Ovary (tissue), 3 donors: Measurements from ENCODE around the gene CLDN22.

ENCODE experiments used
- CTCF ChIP-seq, 3 donors: fragments of 450-650 bp in 2 of 3; fragments of 200-600 bp in 1 of 3; IDR thresholded peaks; one replicate each; pipeline versions ENCODE4 v1.5.1 to v1.8.0; 2016 to 2022; ENCODE audit warnings: antibody characterized with exemption in 3 of 3, mild to moderate bottlenecking in 1 of 3
- POLR2A ChIP-seq: fragments of 450-650 bp; IDR thresholded peaks from one replicate; pipeline ENCODE4 v1.6.1; 2017; ENCODE audit warnings: antibody characterized with exemption, mild to moderate bottlenecking, moderate library complexity
- donor health status: DM: no; HTN: no; CAD: no.

DNA sequence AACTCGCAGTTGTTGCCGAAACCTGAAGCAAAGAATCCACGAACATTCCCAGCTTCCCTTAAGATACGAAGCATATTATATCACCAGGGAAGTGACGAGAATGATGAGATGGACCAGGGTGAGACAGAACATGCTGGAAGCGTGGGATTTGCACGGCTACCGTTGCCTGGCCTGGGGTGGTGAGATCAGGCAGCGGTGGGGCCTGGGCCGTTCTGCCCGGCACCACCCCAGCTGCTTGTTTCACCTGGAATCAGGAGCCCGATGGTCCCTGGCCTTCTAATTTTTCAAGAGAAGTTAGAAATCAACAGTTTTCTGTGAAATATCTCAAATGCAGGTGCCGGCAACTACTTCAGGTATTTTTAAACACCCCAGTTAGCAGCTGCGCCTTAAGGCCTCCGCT lies 5.7 kb downstream of the CLDN22 start:
- TF ChIP-seq CTCF (IDR thresholded peaks at IDR 0.05), result no peak
- no peak for TF ChIP-seq POLR2A
